Psoas muscle (tissue), 8 donors: ENCODE results near the gene MICB. TPM values are rescaled to one million over a fixed set of nuclear protein-coding genes. Genes with fewer than 3 reads are reported as not detected.
"Not testable (repeated sequence)": the region's sequence is repeated elsewhere in the genome, so short reads cannot be mapped to it uniquely, and the experiment has no call there.

Experiments used
- ATAC-seq, 4 donors: fragments of 200-7000 bp; cut with Tn5 transposase; one replicate each; pipeline ENCODE4 v1.9.1; 2020; ENCODE audit warnings: moderate library complexity in 3 of 4, mild to moderate bottlenecking in 2 of 4
- DNase-seq, 2 donors: peaks; one replicate each; pipeline ENCODE4 v3.0.0-alpha.2; 2020
- H3K27ac ChIP-seq: fragments of 200-600 bp; one replicate; pipeline ENCODE4 v1.8.0; 2022
- H3K27me3 ChIP-seq, 3 donors: fragments of 200-600 bp in 1 of 3; one replicate each; pipeline versions ENCODE4 v1.6.1 to v1.8.0; 2013 to 2022; ENCODE audit warnings: low read length in 2 of 3, mild to moderate bottlenecking in 2 of 3, moderate library complexity in 1 of 3; ENCODE audit not compliant: insufficient read depth in 3 of 3
- H3K36me3 ChIP-seq, 2 donors: fragments of 200-600 bp in 1 of 2; one replicate each; pipeline versions ENCODE4 v1.6.1 to v1.8.0; 2013 to 2022; ENCODE audit warnings: low read depth in 1 of 2, mild to moderate bottlenecking in 1 of 2, moderate library complexity in 1 of 2; ENCODE audit not compliant: insufficient read depth in 1 of 2
- H3K4me1 ChIP-seq: fragments of 200-600 bp; one replicate; pipeline ENCODE4 v1.8.0; 2022
- H3K4me3 ChIP-seq: fragments of 200-600 bp; one replicate; pipeline ENCODE4 v1.8.0; 2022; ENCODE audit warnings: mild to moderate bottlenecking
- H3K9me3 ChIP-seq: fragments of 200-600 bp; one replicate; pipeline ENCODE4 v1.8.0; 2022
- WGBS, 3 donors: extraction: QIAGEN DNeasy Blood & Tissue Kit; methylation state at CpG; one replicate each; pipeline versions ENCODE4 v1.1.6 to v1.1.7; 2013; 5-methylcytosine and 5-hydroxymethylcytosine counted together
- intact Hi-C, 2 donors: fragments of 100-400 bp; cut with DNase I; formaldehyde crosslinking; loops; one replicate each; pipeline versions ENCODE4 v1.11.0 to v1.14.2; 2022
- polyA plus RNA-seq, 3 donors: library from polyadenylated mRNA; stranded (reverse); fragments of 200-250 nt; gene quantifications; one replicate each; pipeline ENCODE4 v1.2.3, GENCODE V29; 2013
- total RNA-seq, 4 donors: library from RNA; stranded (reverse); fragmentation: NEBNext Ultra II Directional in 2 of 4; extraction: Animal tissue kit (Norgen Biotek cat#: 25700) in 2 of 4; gene quantifications; one replicate each; pipeline versions ENCODE4 v1.2.1 to v1.2.4, GENCODE V29; 2021 to 2023
- TF ChIP-seq, protein P1 (sequence below): fragments of 200-600 bp; IDR thresholded peaks from one replicate; pipeline ENCODE4 v1.8.0; 2022; ENCODE audit warnings: antibody characterized with exemption
- donor health status: healthy with polysubstance abuse.
- donor health status: DM: no; HTN: no; CAD: no; lungs with moderate emphysema.
- donor health status: Bipolar disorder and iron deficiency.
- donor health status: healthy.
- donor health status: DM: yes; HTN: yes; CAD: no.
- donor health status: DM: no; HTN: no; CAD: no.
- donor health status: DM: no; HTN: no; CAD: no.
- donor health status: DM: yes; HTN: yes; CAD: no.

The MICB gene
- total and polyA plus RNA-seq, 7 donors, result 0.25 to 1.0 (median 0.65) TPM

DNA sequence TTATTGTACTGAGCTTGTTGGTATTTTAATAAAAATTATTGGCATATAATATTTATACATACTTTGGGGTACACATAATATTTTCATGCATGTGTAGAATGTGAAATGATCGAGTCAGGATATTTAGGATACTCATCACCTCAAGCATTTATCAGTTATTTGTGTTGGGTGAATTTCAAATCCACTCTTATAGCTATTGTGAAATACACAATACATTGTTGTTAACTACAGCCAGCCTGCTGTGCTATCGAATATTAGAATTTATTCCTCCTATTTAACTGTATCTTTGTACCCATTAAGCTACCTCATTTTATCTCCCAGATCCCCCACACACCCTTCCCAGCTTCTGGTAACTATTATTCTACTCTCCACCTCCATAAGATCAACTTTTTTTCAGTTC is 14.6 kb upstream of the MICB start:
- H3K36me3 ChIP-seq, result no peaks in the 10 kb centered on the region
- H3K4me1 ChIP-seq, result no peaks in the 10 kb centered on the region
- ATAC-seq, result no peak
- H3K27me3 ChIP-seq, result peaks cover 0 to 5% (median 2%) of the 10 kb centered on the region in 3 donors
- intact Hi-C loops, result no loop called here
- WGBS, 3 donors, result 61 to 88% (median 80%) methylated on average over 2 of the region's 2 CpGs
- DNase-seq, result no peak
- no peaks in the 10 kb centered on the region for H3K9me3 ChIP-seq
- TF ChIP-seq, protein P1, sequence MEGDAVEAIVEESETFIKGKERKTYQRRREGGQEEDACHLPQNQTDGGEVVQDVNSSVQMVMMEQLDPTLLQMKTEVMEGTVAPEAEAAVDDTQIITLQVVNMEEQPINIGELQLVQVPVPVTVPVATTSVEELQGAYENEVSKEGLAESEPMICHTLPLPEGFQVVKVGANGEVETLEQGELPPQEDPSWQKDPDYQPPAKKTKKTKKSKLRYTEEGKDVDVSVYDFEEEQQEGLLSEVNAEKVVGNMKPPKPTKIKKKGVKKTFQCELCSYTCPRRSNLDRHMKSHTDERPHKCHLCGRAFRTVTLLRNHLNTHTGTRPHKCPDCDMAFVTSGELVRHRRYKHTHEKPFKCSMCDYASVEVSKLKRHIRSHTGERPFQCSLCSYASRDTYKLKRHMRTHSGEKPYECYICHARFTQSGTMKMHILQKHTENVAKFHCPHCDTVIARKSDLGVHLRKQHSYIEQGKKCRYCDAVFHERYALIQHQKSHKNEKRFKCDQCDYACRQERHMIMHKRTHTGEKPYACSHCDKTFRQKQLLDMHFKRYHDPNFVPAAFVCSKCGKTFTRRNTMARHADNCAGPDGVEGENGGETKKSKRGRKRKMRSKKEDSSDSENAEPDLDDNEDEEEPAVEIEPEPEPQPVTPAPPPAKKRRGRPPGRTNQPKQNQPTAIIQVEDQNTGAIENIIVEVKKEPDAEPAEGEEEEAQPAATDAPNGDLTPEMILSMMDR, result no peak
- no peak overlapping the region for H3K4me3 ChIP-seq
- no peak overlapping the region for H3K27ac ChIP-seq

DNA sequence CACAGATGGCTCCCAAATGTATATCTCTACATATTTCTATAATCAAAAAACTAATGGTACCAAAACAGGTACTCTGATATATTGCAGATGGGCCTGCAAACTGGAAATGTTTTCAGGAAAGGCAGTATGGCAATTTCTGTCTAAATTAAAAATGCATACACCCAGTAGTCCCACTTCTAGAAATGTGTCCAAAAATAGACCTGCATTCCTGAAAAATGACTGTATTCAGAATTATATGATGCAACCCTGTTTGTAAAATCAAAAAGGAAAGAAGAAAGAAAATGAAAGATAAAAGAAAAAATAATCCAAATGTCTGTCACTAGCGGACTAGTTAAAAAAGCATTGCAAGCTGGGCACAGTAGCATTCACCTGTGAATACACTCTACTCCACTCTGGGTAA is 12.9 kb upstream of the MICB start:
- peaks cover 0 to 13% (median 0%) of the 10 kb centered on the region in 3 donors for H3K27me3 ChIP-seq
- H3K4me1 ChIP-seq, result no peaks in the 10 kb centered on the region
- DNase-seq, result no peak
- WGBS, 3 donors, result 68 to 94% (median 93%) methylated on average over 1 of the region's 1 CpG
- H3K27ac ChIP-seq, result no peak overlapping the region
- no peak overlapping the region for H3K4me3 ChIP-seq
- ATAC-seq, result no peak
- no peaks in the 10 kb centered on the region for H3K9me3 ChIP-seq
- TF ChIP-seq, protein P1, result no peak
- intact Hi-C loops, result loop anchor here in 1 of 2 donors (1.0 kb wide), 1 partner anchor 97 kb away; no protein-coding TSS in a partner anchor
- no peaks in the 10 kb centered on the region for H3K36me3 ChIP-seq

DNA sequence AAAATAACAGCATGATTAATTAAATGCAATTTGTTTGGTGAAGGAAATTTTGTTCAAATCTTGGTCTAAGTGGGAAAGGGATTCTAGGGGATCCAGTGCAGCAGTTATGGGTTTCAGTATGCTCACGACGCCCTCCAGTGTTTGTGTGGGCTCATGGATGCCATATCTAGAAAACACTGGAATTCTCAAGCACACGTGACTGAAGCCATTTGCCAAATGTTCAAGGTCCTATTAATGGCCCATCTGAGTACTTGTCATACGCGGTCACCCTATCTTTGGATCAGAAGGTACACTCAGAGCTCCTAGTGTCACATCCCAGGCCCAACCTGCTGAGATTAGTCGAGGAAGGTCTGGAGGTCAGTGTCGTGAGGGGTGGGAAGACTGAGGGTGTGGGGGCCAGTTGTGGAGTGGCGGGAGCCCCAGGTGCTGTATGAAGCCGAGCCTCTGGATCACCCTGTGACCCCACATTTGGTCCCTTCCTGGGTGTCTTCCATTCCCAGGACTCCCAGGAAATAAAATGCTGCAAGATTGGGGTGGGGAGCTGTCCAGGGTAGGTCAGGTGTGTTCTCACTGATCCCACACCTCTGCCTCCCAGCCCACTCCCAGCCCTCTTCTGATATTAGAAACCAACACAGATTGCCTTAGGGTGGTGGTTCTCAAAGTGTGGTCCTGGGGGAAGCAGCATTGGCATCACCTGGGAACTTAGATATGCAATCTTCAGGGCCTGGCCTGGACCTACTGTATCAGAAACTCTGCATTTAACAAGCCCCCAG is 11.7 kb upstream of the MICB start:
- intact Hi-C loops, DNase-seq, H3K4me3 ChIP-seq, H3K4me1 ChIP-seq, H3K9me3 ChIP-seq, H3K36me3 ChIP-seq, H3K27ac ChIP-seq: not testable (repeated sequence)
- no CpG with 5 or more reads among the region's 9 CpGs for WGBS, 3 donors
- peak in 3 of 4 donors; percentile 55 to 86 (median 59) for ATAC-seq
- peaks cover 0 to 24% (median 0%) of the 10 kb centered on the region in 3 donors for H3K27me3 ChIP-seq

DNA sequence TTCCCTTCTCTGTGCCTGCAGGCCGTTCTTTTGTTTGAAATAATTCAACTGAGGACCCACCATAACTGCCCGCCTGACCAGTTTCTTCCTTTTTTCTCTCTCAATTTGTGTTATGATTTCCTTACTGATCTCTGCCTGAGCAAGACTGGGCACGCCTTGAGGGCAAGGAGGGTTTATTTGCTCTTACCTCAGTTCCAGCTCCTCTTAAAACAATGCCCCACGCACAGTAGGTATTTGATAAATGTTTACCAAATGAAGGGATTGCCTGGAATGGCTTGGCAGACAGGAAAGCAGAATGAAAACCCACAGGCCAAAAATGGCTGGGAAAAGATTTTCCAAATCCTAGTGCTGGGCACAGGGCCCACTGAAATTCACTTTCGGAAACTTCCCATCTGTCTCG is 10.3 kb upstream of the MICB start:
- H3K27ac ChIP-seq, ATAC-seq, intact Hi-C loops, H3K4me3 ChIP-seq, H3K4me1 ChIP-seq, DNase-seq, H3K36me3 ChIP-seq, H3K9me3 ChIP-seq: not testable (repeated sequence)
- 74 to 78% (median 76%) methylated on average over 6 of the region's 6 CpGs for WGBS, 3 donors
- peaks cover 0 to 25% (median 0%) of the 10 kb centered on the region in 3 donors for H3K27me3 ChIP-seq

DNA sequence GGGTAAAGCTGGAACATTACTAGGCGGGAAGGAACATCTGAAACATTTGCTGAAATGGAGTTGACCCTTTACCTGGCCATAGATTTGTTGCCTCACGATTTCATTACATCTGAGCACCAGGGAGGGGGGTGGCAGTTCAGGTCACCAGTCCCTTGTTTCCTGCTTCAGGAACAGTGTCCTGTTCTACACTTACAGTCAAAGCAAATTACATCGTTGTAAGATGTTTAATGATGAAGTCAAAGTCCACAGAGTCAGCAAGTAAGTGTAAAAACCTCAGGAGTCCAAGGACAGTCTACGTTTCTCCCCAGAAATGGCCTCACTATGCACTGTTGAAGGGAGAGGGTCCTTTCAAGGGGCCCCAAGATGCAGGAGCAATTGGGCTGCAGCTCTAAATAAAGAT is 8.9 kb upstream of the MICB start:
- WGBS, 3 donors, result 75 to 77% (median 76%) methylated on average over 4 of the region's 4 CpGs
- H3K27me3 ChIP-seq, result peaks cover 0 to 39% (median 0%) of the 10 kb centered on the region in 3 donors
- TF ChIP-seq, protein P1, result no peak
- no peaks in the 10 kb centered on the region for H3K9me3 ChIP-seq
- no peak overlapping the region for H3K27ac ChIP-seq
- DNase-seq, result no peak
- H3K4me1 ChIP-seq, result peaks cover under 1% of the 10 kb centered on the region
- H3K4me3 ChIP-seq, result no peak overlapping the region
- intact Hi-C loops, result no loop called here
- H3K36me3 ChIP-seq, result no peaks in the 10 kb centered on the region
- ATAC-seq, result no peak
